NB4 (cell line): ENCODE results near the gene ATXN7.

Source experiments
- CTCF ChIP-seq: IDR thresholded peaks from one replicate; pipeline ENCODE4 v1.5.1; 2012; ENCODE audit warnings: low read depth, low read length
- MAX ChIP-seq: IDR thresholded peaks from 2 replicates; pipeline ENCODE4 v1.6.1; 2011; ENCODE audit warnings: low read depth, low read length
- MYC ChIP-seq: IDR thresholded peaks from 2 replicates; pipeline ENCODE4 v1.6.1; 2011; ENCODE audit warnings: low read depth, low read length
- POLR2A ChIP-seq: IDR thresholded peaks from 2 replicates; pipeline ENCODE4 v1.6.1; 2011; ENCODE audit warnings: mild to moderate bottlenecking; ENCODE audit not compliant: insufficient read length; ENCODE audit errors: extremely low read depth

GRCh38 chr3:63875510-63875909 lies 11.8 kb downstream of the ATXN7 start:
- TF ChIP-seq POLR2A (no peak), CTCF (no peak), MYC (no peak), MAX (no peak)
